Coronary artery (tissue), 2 donors: ENCODE results near the gene FAM78B.

ENCODE experiments used
- DNase-seq: peaks from one replicate; pipeline ENCODE4 v3.0.0-alpha.2; 2017; ENCODE audit warnings: low spot score
- H3K27ac ChIP-seq, 2 donors: fragments of 200-600 bp; sonication (generic); one replicate each; pipeline ENCODE4 v1.5.1; 2016 to 2019
- H3K4me3 ChIP-seq: fragments of 200-600 bp; sonication (generic); 2 replicates; pipeline ENCODE4 v1.5.1; 2016; ENCODE audit warnings: mild to moderate bottlenecking, moderate library complexity
- CTCF ChIP-seq: fragments of 200-600 bp; sonication (generic); IDR thresholded peaks from one replicate; pipeline ENCODE4 v1.5.1; 2019; ENCODE audit warnings: antibody characterized with exemption

The FAM78B gene

GRCh38 chr1:166153525-166154314 is 13.1 kb downstream of the FAM78B start:
- DNase-seq: no peak
- no peak for TF ChIP-seq CTCF
- H3K4me3 ChIP-seq: no peak overlapping the region

GRCh38 chr1:166152978-166153377 is 13.8 kb downstream of the FAM78B start:
- no peak overlapping the region for H3K4me3 ChIP-seq
- H3K27ac ChIP-seq: no peak overlapping the region
- no peak for TF ChIP-seq CTCF
- no peak for DNase-seq

More at GRCh38 chr1:166153525-166154314, 13.1 kb downstream of the FAM78B start:
- no peak overlapping the region for H3K27ac ChIP-seq

- H3K4me3 ChIP-seq: no peak overlapping the region
- H3K27ac ChIP-seq: no peak overlapping the region
- DNase-seq: no peak
- TF ChIP-seq CTCF: no peak
Measured at GRCh38 chr1:166151804-166152203, 15.0 kb downstream of the FAM78B start.

- DNase-seq: no peak
- no peak for TF ChIP-seq CTCF
- Histone ChIP-seq H3K4me3 (no peak overlapping the region), H3K27ac (no peak overlapping the region)
Measured at GRCh38 chr1:166145499-166145898, 21.3 kb downstream of the FAM78B start.

GRCh38 chr1:166141969-166142368 is 24.8 kb downstream of the FAM78B start:
- Histone ChIP-seq H3K4me3 (no peak overlapping the region), H3K27ac (no peak overlapping the region)
- DNase-seq: no peak
- TF ChIP-seq CTCF: no peak

GRCh38 chr1:166140251-166140650 is 26.6 kb downstream of the FAM78B start:
- Histone ChIP-seq H3K27ac (no peak overlapping the region), H3K4me3 (no peak overlapping the region)
- no peak for DNase-seq
- no peak for TF ChIP-seq CTCF

- no peak for TF ChIP-seq CTCF
- H3K27ac ChIP-seq: no peak overlapping the region
- no peak overlapping the region for H3K4me3 ChIP-seq
- no peak for DNase-seq
Measured at GRCh38 chr1:166139735-166140134, 27.1 kb downstream of the FAM78B start.
